ENCODE results near the gene PACS2. TPM values are rescaled to one million over a fixed set of nuclear protein-coding genes. Genes with fewer than 3 reads are reported as not detected.

Gene PACS2
- total RNA-seq, 1 experiment from 2014 or later: 100 TPM

DNA sequence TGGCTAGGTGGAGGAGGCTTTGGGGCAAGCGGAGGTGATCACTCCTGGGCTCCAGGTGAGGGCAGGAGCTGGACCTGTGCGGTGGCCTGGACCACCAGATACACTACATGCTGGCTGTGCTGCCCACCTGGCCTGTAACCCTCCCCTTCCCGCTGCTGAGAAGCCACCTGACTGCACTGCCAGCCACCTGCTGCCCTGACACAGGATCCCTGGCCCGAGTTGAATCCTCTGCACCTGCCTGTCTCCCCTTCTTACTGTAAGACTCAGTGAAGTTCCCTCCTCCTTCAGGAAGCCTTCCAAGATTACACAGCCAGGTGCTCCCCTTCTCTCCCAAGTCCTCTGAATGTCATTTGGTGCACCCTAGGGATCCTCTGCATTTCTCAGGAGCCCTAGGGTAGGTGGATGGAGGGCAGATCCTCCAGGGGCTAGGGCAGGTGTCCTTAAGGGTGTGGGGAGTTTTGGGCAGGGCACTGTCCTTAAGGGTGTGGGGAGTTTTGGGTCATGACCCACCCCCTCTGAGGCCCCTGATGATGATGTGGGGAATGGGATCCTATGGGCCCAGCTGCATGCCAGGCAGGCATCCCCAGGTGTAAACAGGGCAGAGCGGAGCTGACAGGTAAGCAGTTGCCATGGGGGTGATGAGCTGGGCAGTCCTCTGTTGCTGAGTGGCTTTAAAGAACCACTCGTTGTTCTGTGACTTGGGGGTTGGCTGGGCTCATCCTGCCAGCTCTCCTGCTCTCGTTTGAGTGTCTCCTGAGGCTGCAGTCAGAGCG lies 98.4 kb downstream of the PACS2 start:
- peak; percentile 11 for DNase-seq (ENCODE audit: low spot score)
- peaks cover 76% of the 10 kb centered on the region for H3K27me3 Mint-ChIP-seq (ENCODE audit: low read depth)
- no peak for ATAC-seq
- TF ChIP-seq TEAD4 (CRISPR knock-in tag; IDR thresholded peaks at IDR 0.05): no peak
- peaks cover 8% of the 10 kb centered on the region for H3K36me3 Mint-ChIP-seq
- H3K4me3 Mint-ChIP-seq: peak overlapping the region; percentile 13; the same call in 1 of the 2 replicates
- no peak overlapping the region for H3K27ac Mint-ChIP-seq
- peaks cover 13% of the 10 kb centered on the region for H3K4me1 Mint-ChIP-seq
- ChIA-PET CTCF (interaction anchor here (0.6 to 0.9 kb wide), 2 partner anchors 76 to 586 kb away, joined by 3 to 4 read pairs; no protein-coding TSS in a partner anchor), POLR2A (no interaction called here)
- no peaks in the 10 kb centered on the region for H3K9me3 Mint-ChIP-seq

DNA sequence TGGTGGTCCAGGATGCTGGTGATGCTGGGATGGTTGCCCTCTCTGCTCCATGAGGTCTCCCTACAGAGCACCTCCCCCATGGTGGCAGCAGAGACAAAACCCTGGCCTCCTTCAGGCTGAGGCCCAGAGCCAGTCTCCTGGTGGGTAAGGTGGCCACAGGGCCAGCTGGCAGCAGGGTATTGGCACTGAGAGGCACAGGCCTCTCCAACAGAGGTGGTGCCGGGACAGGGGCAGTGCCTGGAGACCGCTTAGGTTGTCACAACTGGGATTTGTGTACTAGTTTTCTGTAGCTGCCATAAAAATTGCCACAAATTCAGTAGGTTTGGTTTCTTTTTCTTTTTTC lies 99.0 kb downstream of the PACS2 start:
- Mint-ChIP-seq H3K27me3 (ENCODE audit: low read depth) (peaks cover 77% of the 10 kb centered on the region), H3K4me3 (no peak overlapping the region; the same call in 1 of the 2 replicates)
- DNase-seq (ENCODE audit: low spot score): no peak

GRCh38 chr14:105414456-105415371 lies 100.2 kb downstream of the PACS2 start:
- CTCF ChIA-PET: interaction anchor here (0.6 to 1.0 kb wide), 3 partner anchors 66 to 69 kb away, joined by 3 to 4 read pairs (median 3); no protein-coding TSS in a partner anchor
- peaks cover 11% of the 10 kb centered on the region for H3K4me1 Mint-ChIP-seq
- DNase-seq (ENCODE audit: low spot score): peak; percentile 75
- peaks cover 70% of the 10 kb centered on the region for H3K27me3 Mint-ChIP-seq (ENCODE audit: low read depth)
- ATAC-seq: peak; percentile 52
- peaks cover 11% of the 10 kb centered on the region for H3K36me3 Mint-ChIP-seq
- H3K4me3 Mint-ChIP-seq: peak overlapping the region; percentile 68
- no peaks in the 10 kb centered on the region for H3K9me3 Mint-ChIP-seq
- POLR2A ChIA-PET: no interaction called here
- no peak overlapping the region for H3K27ac Mint-ChIP-seq
- TF ChIP-seq, protein P1, sequence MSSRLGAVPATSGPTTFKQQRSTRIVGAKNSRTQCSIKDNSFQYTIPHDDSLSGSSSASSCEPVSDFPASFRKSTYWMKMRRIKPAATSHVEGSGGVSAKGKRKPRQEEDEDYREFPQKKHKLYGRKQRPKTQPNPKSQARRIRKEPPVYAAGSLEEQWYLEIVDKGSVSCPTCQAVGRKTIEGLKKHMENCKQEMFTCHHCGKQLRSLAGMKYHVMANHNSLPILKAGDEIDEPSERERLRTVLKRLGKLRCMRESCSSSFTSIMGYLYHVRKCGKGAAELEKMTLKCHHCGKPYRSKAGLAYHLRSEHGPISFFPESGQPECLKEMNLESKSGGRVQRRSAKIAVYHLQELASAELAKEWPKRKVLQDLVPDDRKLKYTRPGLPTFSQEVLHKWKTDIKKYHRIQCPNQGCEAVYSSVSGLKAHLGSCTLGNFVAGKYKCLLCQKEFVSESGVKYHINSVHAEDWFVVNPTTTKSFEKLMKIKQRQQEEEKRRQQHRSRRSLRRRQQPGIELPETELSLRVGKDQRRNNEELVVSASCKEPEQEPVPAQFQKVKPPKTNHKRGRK (CRISPR knock-in tag; IDR thresholded peaks at IDR 0.05; ENCODE audit: borderline replicate concordance): no peak
- TF ChIP-seq NFATC4 (CRISPR knock-in tag; IDR thresholded peaks at IDR 0.05): no peak
- TF ChIP-seq ESRRA (CRISPR knock-in tag; IDR thresholded peaks at IDR 0.05; ENCODE audit: borderline replicate concordance): no peak
- no peak for TF ChIP-seq OVOL2 (CRISPR knock-in tag; IDR thresholded peaks at IDR 0.05; ENCODE audit: borderline replicate concordance)
- TF ChIP-seq, protein P2, sequence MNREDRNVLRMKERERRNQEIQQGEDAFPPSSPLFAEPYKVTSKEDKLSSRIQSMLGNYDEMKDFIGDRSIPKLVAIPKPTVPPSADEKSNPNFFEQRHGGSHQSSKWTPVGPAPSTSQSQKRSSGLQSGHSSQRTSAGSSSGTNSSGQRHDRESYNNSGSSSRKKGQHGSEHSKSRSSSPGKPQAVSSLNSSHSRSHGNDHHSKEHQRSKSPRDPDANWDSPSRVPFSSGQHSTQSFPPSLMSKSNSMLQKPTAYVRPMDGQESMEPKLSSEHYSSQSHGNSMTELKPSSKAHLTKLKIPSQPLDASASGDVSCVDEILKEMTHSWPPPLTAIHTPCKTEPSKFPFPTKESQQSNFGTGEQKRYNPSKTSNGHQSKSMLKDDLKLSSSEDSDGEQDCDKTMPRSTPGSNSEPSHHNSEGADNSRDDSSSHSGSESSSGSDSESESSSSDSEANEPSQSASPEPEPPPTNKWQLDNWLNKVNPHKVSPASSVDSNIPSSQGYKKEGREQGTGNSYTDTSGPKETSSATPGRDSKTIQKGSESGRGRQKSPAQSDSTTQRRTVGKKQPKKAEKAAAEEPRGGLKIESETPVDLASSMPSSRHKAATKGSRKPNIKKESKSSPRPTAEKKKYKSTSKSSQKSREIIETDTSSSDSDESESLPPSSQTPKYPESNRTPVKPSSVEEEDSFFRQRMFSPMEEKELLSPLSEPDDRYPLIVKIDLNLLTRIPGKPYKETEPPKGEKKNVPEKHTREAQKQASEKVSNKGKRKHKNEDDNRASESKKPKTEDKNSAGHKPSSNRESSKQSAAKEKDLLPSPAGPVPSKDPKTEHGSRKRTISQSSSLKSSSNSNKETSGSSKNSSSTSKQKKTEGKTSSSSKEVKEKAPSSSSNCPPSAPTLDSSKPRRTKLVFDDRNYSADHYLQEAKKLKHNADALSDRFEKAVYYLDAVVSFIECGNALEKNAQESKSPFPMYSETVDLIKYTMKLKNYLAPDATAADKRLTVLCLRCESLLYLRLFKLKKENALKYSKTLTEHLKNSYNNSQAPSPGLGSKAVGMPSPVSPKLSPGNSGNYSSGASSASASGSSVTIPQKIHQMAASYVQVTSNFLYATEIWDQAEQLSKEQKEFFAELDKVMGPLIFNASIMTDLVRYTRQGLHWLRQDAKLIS (CRISPR knock-in tag; IDR thresholded peaks at IDR 0.05; ENCODE audit: borderline replicate concordance): no peak
- TF ChIP-seq TP53 (CRISPR knock-in tag; IDR thresholded peaks at IDR 0.05): no peak
- TF ChIP-seq ZNF138 (CRISPR knock-in tag; conservative IDR thresholded peaks at IDR 0.05): no peak
- TF ChIP-seq CTCF (IDR thresholded peaks at IDR 0.05): peak; percentile 36; the same call in 1 of the 2 replicates
- TF ChIP-seq ZNF423 (CRISPR knock-in tag; IDR thresholded peaks at IDR 0.05): no peak

More for the DNA sequence above, 99.0 kb downstream of the PACS2 start:
- TF ChIP-seq JAZF1 (CRISPR knock-in tag; IDR thresholded peaks at IDR 0.05) (no peak), ATF2 (CRISPR knock-in tag; IDR thresholded peaks at IDR 0.05; ENCODE audit: borderline replicate concordance, low read depth) (no peak)
- TF ChIP-seq, protein P3, sequence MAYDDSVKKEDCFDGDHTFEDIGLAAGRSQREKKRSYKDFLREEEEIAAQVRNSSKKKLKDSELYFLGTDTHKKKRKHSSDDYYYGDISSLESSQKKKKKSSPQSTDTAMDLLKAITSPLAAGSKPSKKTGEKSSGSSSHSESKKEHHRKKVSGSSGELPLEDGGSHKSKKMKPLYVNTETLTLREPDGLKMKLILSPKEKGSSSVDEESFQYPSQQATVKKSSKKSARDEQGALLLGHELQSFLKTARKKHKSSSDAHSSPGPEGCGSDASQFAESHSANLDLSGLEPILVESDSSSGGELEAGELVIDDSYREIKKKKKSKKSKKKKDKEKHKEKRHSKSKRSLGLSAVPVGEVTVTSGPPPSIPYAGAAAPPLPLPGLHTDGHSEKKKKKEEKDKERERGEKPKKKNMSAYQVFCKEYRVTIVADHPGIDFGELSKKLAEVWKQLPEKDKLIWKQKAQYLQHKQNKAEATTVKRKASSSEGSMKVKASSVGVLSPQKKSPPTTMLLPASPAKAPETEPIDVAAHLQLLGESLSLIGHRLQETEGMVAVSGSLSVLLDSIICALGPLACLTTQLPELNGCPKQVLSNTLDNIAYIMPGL (CRISPR knock-in tag; IDR thresholded peaks at IDR 0.05): no peak
- TF ChIP-seq, protein P4, sequence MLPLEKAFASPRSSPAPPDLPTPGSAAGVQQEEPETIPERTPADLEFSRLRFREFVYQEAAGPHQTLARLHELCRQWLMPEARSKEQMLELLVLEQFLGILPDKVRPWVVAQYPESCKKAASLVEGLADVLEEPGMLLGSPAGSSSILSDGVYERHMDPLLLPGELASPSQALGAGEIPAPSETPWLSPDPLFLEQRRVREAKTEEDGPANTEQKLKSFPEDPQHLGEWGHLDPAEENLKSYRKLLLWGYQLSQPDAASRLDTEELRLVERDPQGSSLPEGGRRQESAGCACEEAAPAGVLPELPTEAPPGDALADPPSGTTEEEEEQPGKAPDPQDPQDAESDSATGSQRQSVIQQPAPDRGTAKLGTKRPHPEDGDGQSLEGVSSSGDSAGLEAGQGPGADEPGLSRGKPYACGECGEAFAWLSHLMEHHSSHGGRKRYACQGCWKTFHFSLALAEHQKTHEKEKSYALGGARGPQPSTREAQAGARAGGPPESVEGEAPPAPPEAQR (CRISPR knock-in tag; IDR thresholded peaks at IDR 0.05): no peak
- peaks cover 15% of the 10 kb centered on the region for H3K4me1 Mint-ChIP-seq
- H3K9me3 Mint-ChIP-seq: no peaks in the 10 kb centered on the region
- CTCF ChIA-PET: interaction anchor here (0.9 to 1.0 kb wide), 2 partner anchors 67 to 76 kb away, joined by 4 read pairs; no protein-coding TSS in a partner anchor
- peaks cover 11% of the 10 kb centered on the region for H3K36me3 Mint-ChIP-seq
- ATAC-seq: no peak
- no peak overlapping the region for H3K27ac Mint-ChIP-seq
- POLR2A ChIA-PET: no interaction called here
